Mammary microvascular endothelial cell (primary cell): ENCODE results near the gene SWT1. TPM values are rescaled to one million over a fixed set of nuclear protein-coding genes. Genes with fewer than 3 reads are reported as not detected.

Experiments
- total RNA-seq: library from RNA; depleted of rRNA; stranded (reverse); fragments of >200 nt; gene quantifications from 2 replicates; pipeline ENCODE4 v1.2.3, GENCODE V29; 2015

SWT1 gene
- 3.8 and 4.5 TPM in 2 replicates for total RNA-seq

DNA sequence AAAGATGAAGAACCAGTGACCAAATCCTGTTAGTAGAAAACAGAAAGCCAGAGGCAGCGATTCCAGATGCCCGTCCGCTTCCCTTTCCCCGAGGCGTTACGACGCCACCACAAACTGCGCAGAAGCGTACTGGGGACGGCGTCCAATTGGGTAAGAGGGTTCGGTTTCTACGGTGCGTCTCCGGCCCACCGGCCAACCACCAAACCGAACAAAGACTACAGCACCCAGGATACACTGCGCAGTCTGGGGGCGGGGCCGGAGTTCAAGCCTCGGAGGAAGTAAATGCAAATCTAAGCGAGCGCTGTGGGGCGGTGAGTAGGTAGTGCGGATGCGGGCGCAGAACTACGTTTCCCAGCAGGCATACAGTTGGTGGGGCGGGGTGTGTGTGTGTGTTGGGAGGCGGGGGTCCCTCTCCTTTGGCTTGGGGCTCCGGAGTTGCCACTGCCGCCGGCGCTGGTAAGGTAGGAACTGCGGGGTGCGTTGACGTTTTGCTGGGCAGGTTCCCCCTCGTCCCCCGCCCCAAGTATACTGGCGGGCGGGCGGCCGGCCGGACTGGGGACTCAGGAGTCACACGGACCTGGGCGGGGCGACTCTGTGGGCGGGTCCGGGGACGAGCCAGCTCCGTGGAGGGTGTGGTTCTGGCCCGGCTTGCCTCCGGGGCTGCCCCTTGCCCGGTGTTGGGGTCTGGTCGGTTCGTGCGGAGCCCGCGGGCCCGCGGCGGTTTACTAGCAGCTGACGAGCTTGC, at the start of gene SWT1, which contains the start of gene TRMT1L:
Gene SWT1, plus strand, starts transcription at position 314 of the 745 bp plus-strand sequence. CDS start 3,675 bp downstream, outside the sequence.
Gene TRMT1L, minus strand, starts transcription at position 100 of the 745 bp plus-strand sequence. CDS start 241 bp downstream, outside the sequence.

GRCh38 chr1:185317034-185317885, 160.3 kb downstream of the SWT1 start, which contains the start of gene IVNS1ABP:
Gene IVNS1ABP (minus strand): TSS chr1:185317243. CDS start chr1:185309493, 7,750 bp downstream.

Other genes with a start within 250 kb of the SWT1 start
- 19.1 and 19.3 TPM in 2 replicates for gene NIBAN1, start 182.7 kb upstream of the SWT1 start, total RNA-seq
- 11.5 and 12.9 TPM in 2 replicates for gene RNF2, start 111.6 kb upstream of the SWT1 start, total RNA-seq
- gene TRMT1L, start 214 bp upstream of the SWT1 start, total RNA-seq, result 11.7 and 14.6 TPM in 2 replicates
- 35.8 and 42.6 TPM in 2 replicates for gene IVNS1ABP, start 160.1 kb downstream of the SWT1 start, total RNA-seq